Trophoblast cell (in vitro differentiated cells and primary cell): ENCODE results near the gene JMJD6. TPM values are rescaled to one million over a fixed set of nuclear protein-coding genes. Genes with fewer than 3 reads are reported as not detected.

Experiments used
- DNase-seq, 2 donors: peaks; one replicate each; pipeline ENCODE4 v3.0.0-alpha.2; 2016
- H2AFZ ChIP-seq: 2 replicates; pipeline ENCODE4 v1.6.1; 2013; ENCODE audit warnings: low read length, moderate library complexity, mild to moderate bottlenecking; ENCODE audit not compliant: insufficient read depth, poor library complexity
- H2AK5ac ChIP-seq: 2 replicates; pipeline ENCODE4 v1.6.1; 2013; ENCODE audit warnings: mild to moderate bottlenecking, low read length
- H2BK120ac ChIP-seq: 2 replicates; pipeline ENCODE4 v1.6.1; 2013; ENCODE audit warnings: low read length, mild to moderate bottlenecking, moderate library complexity; ENCODE audit not compliant: insufficient read depth, poor library complexity
- H2BK12ac ChIP-seq: 2 replicates; pipeline ENCODE4 v1.6.1; 2013; ENCODE audit warnings: mild to moderate bottlenecking, low read length, moderate library complexity
- H2BK5ac ChIP-seq: 2 replicates; pipeline ENCODE4 v1.6.1; 2013; ENCODE audit warnings: low read length, low read depth, moderate library complexity, mild to moderate bottlenecking; ENCODE audit not compliant: poor library complexity
- H3K14ac ChIP-seq: 2 replicates; pipeline ENCODE4 v1.6.1; 2013; ENCODE audit warnings: mild to moderate bottlenecking, low read length
- H3K18ac ChIP-seq: 2 replicates; pipeline ENCODE4 v1.6.1; 2013; ENCODE audit warnings: mild to moderate bottlenecking, low read length
- H3K23ac ChIP-seq: 2 replicates; pipeline ENCODE4 v1.6.1; 2013; ENCODE audit warnings: low read length
- H3K27ac ChIP-seq: 2 replicates; pipeline ENCODE4 v1.5.1; 2013; ENCODE audit warnings: low read depth, mild to moderate bottlenecking, inconsistent platforms, low read length, moderate library complexity
- H3K27me3 ChIP-seq: 2 replicates; pipeline ENCODE4 v1.6.1; 2013; ENCODE audit warnings: inconsistent platforms, mild to moderate bottlenecking, low read length, moderate library complexity; ENCODE audit not compliant: insufficient read depth
- H3K36me3 ChIP-seq, 2 experiments: 1 replicate in 1 of 2; 2 replicates in 1 of 2; pipeline ENCODE4 v1.6.1; 2013; ENCODE audit warnings: low read length in 2 of 2, mild to moderate bottlenecking in 2 of 2, moderate library complexity in 1 of 2; ENCODE audit not compliant: insufficient read depth in 2 of 2, control insufficient read depth in 1 of 2
- H3K4ac ChIP-seq: 2 replicates; pipeline ENCODE4 v1.6.1; 2013; ENCODE audit warnings: low read depth, mild to moderate bottlenecking, low read length, moderate library complexity
- H3K4me1 ChIP-seq, 2 experiments: 1 replicate in 1 of 2; 2 replicates in 1 of 2; pipeline ENCODE4 v1.6.1; 2013; ENCODE audit warnings: low read length in 2 of 2, mild to moderate bottlenecking in 2 of 2, moderate library complexity in 1 of 2; ENCODE audit not compliant: insufficient read depth in 2 of 2, control insufficient read depth in 1 of 2
- H3K4me2 ChIP-seq: 2 replicates; pipeline ENCODE4 v1.6.1; 2013; ENCODE audit warnings: inconsistent platforms, mild to moderate bottlenecking, low read length, moderate library complexity
- H3K4me3 ChIP-seq: 2 replicates; pipeline ENCODE4 v1.5.1; 2013; ENCODE audit warnings: mild to moderate bottlenecking, low read depth, low read length, inconsistent platforms
- H3K79me1 ChIP-seq: one replicate; pipeline ENCODE4 v1.6.1; 2013; ENCODE audit warnings: low read length
- H3K79me2 ChIP-seq: 2 replicates; pipeline ENCODE4 v1.6.1; 2013; ENCODE audit warnings: low read length, mild to moderate bottlenecking; ENCODE audit not compliant: control insufficient read depth, insufficient read depth, poor library complexity
- H3K9ac ChIP-seq: 2 replicates; pipeline ENCODE4 v1.6.1; 2013; ENCODE audit warnings: mild to moderate bottlenecking, low read length
- H3K9me3 ChIP-seq: 2 replicates; pipeline ENCODE4 v1.6.1; 2013; ENCODE audit warnings: low read depth, mild to moderate bottlenecking, control low read depth, inconsistent platforms, low read length; ENCODE audit not compliant: insufficient read depth
- H4K12ac ChIP-seq: 2 replicates; pipeline ENCODE4 v1.6.1; 2013; ENCODE audit warnings: low read depth, mild to moderate bottlenecking, low read length, moderate library complexity
- H4K8ac ChIP-seq: 2 replicates; pipeline ENCODE4 v1.6.1; 2013; ENCODE audit warnings: low read depth, mild to moderate bottlenecking, low read length, moderate library complexity
- H4K91ac ChIP-seq: one replicate; pipeline ENCODE4 v1.6.1; 2013; ENCODE audit warnings: low read depth, mild to moderate bottlenecking, low read length, moderate library complexity
- WGBS: extraction: QIAGEN DNeasy Blood & Tissue Kit; methylation state at CpG from one replicate; pipeline ENCODE4 v1.1.7; 2013; ENCODE audit warnings: missing lambda C conversion rate; ENCODE audit not compliant: insufficient read length, insufficient coverage; ENCODE audit errors: extremely low coverage; 5-methylcytosine and 5-hydroxymethylcytosine counted together
- polyA plus RNA-seq: library from polyadenylated mRNA; stranded (reverse); fragments of 200-250 nt; gene quantifications from 2 replicates; pipeline ENCODE4 v1.2.3, GENCODE V29; 2013

Gene JMJD6
- 24.2 and 25.4 TPM in 2 replicates for polyA plus RNA-seq

- H3K27ac ChIP-seq, result peak within 1 kb of the TSS; percentile 95
- peak within 1 kb of the TSS; percentile 61 for H2BK120ac ChIP-seq
- peak within 1 kb of the TSS; percentile 65 for H3K18ac ChIP-seq
- H2AFZ ChIP-seq, result peak within 1 kb of the TSS; percentile 65
- H3K9me3 ChIP-seq, result no peaks in the 10 kb centered on the region
- H4K8ac ChIP-seq, result peak within 1 kb of the TSS; percentile 85
- H3K9ac ChIP-seq, result peak within 1 kb of the TSS; percentile 97
- H3K4me3 ChIP-seq, result peak within 1 kb of the TSS; percentile 99
- no CpG with 5 or more reads among the region's 60 CpGs for WGBS
- peak within 1 kb of the TSS; percentile 86 for H4K91ac ChIP-seq
- no peak within 1 kb of the TSS for H2AK5ac ChIP-seq
- peak within 1 kb of the TSS; percentile 90 for H3K14ac ChIP-seq
- peak in 1 of 2 donors; percentile 92 for DNase-seq
- no peaks in the 10 kb centered on the region for H3K27me3 ChIP-seq
- peaks cover 6% of the 10 kb centered on the region for H3K79me2 ChIP-seq
- no peaks in the 10 kb centered on the region for H3K4me1 ChIP-seq
- peaks cover 22 to 28% of the 10 kb centered on the region in 2 experiments for H3K36me3 ChIP-seq
- peak within 1 kb of the TSS; percentile 86 for H3K4me2 ChIP-seq
- H3K23ac ChIP-seq, result no peak within 1 kb of the TSS
- peak within 1 kb of the TSS; percentile 84 for H2BK5ac ChIP-seq
- H3K4ac ChIP-seq, result peak within 1 kb of the TSS; percentile 62
- H3K79me1 ChIP-seq, result peaks cover 11% of the 10 kb centered on the region
- H2BK12ac ChIP-seq, result no peak within 1 kb of the TSS
- H4K12ac ChIP-seq, result peak within 1 kb of the TSS; percentile 79
Observed at GRCh38 chr17:76726231-76726775, at the start of gene JMJD6. Gene JMJD6, minus strand, starts transcription at chr17:76726606. Its CDS starts 131 bp downstream, at chr17:76726475.

- Histone ChIP-seq H3K27me3 (no peaks in the 10 kb centered on the region), H3K14ac (no peak overlapping the region), H3K23ac (no peak overlapping the region), H2BK120ac (no peak overlapping the region), H2AFZ (no peak overlapping the region), H3K79me2 (no peaks in the 10 kb centered on the region), H3K9ac (no peak overlapping the region), H4K12ac (no peak overlapping the region), H4K91ac (no peak overlapping the region), H3K9me3 (no peaks in the 10 kb centered on the region), H2AK5ac (no peak overlapping the region), H3K4me3 (no peak overlapping the region), H3K4me1 (peaks cover 0 to 5% of the 10 kb centered on the region in 2 experiments), H3K79me1 (no peaks in the 10 kb centered on the region), H3K36me3 (peaks cover 15 to 22% of the 10 kb centered on the region in 2 experiments), H2BK12ac (no peak overlapping the region), H3K27ac (no peak overlapping the region), H3K18ac (no peak overlapping the region), H3K4ac (no peak overlapping the region), H4K8ac (no peak overlapping the region), H3K4me2 (no peak overlapping the region), H2BK5ac (no peak overlapping the region)
- no CpG with 5 or more reads among the region's 10 CpGs for WGBS
- DNase-seq, result no peak
Observed at GRCh38 chr17:76775021-76775600, 48.7 kb upstream of the JMJD6 start.

DNA sequence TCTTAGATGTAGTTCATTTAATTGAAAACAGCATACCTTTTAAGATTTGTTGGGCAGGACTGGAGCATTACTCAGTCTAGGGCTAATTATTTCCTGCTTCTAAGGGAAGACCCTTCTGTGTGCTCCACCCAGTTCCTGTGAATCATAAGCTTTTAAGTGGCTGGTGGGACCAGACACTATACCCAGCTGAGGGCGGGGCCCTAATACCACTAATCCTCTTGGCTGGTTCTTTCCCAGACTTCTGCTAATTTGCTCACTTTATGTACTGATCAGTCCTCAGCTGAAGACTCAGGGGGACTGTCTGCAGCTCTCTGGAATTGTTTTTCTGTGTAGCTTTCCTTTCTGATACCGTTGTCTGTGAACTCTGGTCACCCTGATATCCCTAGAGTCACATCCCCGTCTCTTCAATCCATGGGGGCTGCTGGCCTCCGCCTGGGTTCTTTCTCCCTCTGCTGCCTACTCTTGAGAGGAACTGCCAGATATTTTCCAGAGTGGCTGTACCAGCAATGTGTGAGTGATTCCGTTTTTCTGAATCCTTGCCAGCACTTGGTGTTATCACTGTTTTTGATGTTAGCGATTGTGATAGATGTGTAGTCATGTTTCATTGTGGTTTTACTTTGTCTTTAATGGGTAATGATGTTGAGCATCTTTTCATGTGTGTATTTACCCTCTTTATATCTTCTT lies 46.6 kb upstream of the JMJD6 start:
- Histone ChIP-seq H2AK5ac (peak overlapping the region; percentile 68), H2BK5ac (no peak overlapping the region), H2BK120ac (no peak overlapping the region), H3K36me3 (peaks cover 12 to 17% of the 10 kb centered on the region in 2 experiments), H3K23ac (no peak overlapping the region), H4K91ac (no peak overlapping the region), H3K18ac (no peak overlapping the region), H3K4me2 (peak overlapping the region; percentile 0), H4K12ac (no peak overlapping the region), H3K79me2 (no peaks in the 10 kb centered on the region), H2AFZ (no peak overlapping the region), H3K9ac (no peak overlapping the region), H3K79me1 (no peaks in the 10 kb centered on the region), H3K4me3 (no peak overlapping the region), H3K27ac (peak overlapping the region; percentile 61), H4K8ac (peak overlapping the region; percentile 4), H3K27me3 (no peaks in the 10 kb centered on the region), H2BK12ac (peak overlapping the region; percentile 24), H3K4me1 (peaks cover 0 to 5% of the 10 kb centered on the region in 2 experiments), H3K4ac (no peak overlapping the region), H3K14ac (no peak overlapping the region), H3K9me3 (no peaks in the 10 kb centered on the region)
- DNase-seq, result peak in 1 of 2 donors; percentile 12
- WGBS, result no CpG with 5 or more reads among the region's 6 CpGs

DNA sequence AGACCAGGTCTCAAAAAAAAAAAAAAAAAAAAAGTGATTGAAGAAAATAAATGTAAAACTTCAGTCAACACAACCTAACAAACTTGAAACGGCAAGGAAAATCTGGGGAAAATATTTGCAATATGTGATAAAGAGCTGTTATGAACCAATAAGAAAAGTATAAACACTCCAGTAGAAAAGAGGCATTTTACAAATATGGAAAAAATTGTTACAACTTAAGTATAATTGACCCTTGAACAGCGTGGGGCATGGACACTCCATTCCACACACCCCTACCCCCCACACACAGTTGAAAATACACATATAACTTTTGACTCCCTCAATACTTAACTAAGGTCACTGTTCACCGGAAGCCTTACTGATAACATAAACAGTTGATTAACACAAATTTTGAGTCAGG lies 32.2 kb upstream of the JMJD6 start:
- no peak for DNase-seq
- Histone ChIP-seq H2AFZ (no peak overlapping the region), H3K4me2 (no peak overlapping the region), H2BK12ac (no peak overlapping the region), H3K18ac (no peak overlapping the region), H4K91ac (no peak overlapping the region), H2AK5ac (no peak overlapping the region), H3K79me2 (no peaks in the 10 kb centered on the region), H2BK5ac (no peak overlapping the region), H4K8ac (no peak overlapping the region), H3K14ac (no peak overlapping the region), H3K23ac (no peak overlapping the region), H3K79me1 (no peaks in the 10 kb centered on the region), H3K27ac (no peak overlapping the region), H3K27me3 (no peaks in the 10 kb centered on the region), H3K9ac (no peak overlapping the region), H4K12ac (no peak overlapping the region), H3K4ac (no peak overlapping the region), H3K9me3 (no peaks in the 10 kb centered on the region), H2BK120ac (no peak overlapping the region), H3K4me3 (no peak overlapping the region), H3K4me1 (no peaks in the 10 kb centered on the region), H3K36me3 (peaks cover 5 to 7% of the 10 kb centered on the region in 2 experiments)
- WGBS, result no CpG with 5 or more reads among the region's 3 CpGs
